K562 (cell line): ENCODE data around the gene ZFYVE28. TPM values are rescaled to one million over a fixed set of nuclear protein-coding genes. Genes with fewer than 3 reads are reported as not detected.
A peak's percentile ranks its signal among the peaks of the same experiment; 100 is the strongest.

Source experiments
- ATF1 ChIP-seq, 2 experiments: fragments of 450-650 bp in 1 of 2; IDR thresholded peaks; 2 replicates each; pipeline ENCODE4 v1.6.1; 2016; ENCODE audit warnings: missing compliant biosample characterization in 1 of 2, missing genetic modification characterization in 1 of 2
- ATF2 ChIP-seq: sonication (generic); formaldehyde crosslinking; IDR thresholded peaks from 2 replicates; pipeline ENCODE4 v1.8.1; 2022; ENCODE audit warnings: missing genetic modification reagents
- ATF3 ChIP-seq, 2 experiments: fragments of 450-650 bp in 1 of 2; sonication (generic) in 1 of 2; formaldehyde crosslinking in 1 of 2; IDR thresholded peaks in 1 of 2; conservative IDR thresholded peaks in 1 of 2; 2 replicates each; pipeline versions ENCODE4 v1.6.1 to v1.8.1; 2016 to 2023; ENCODE audit warnings: mild to moderate bottlenecking in 2 of 2, moderate library complexity in 2 of 2, inconsistent platforms in 1 of 2, missing genetic modification reagents in 1 of 2
- CTCF ChIP-seq, 3 experiments: IDR thresholded peaks in 2 of 3; conservative IDR thresholded peaks in 1 of 3; 2 replicates each; pipeline ENCODE4 v1.5.1; 2011 to 2012; ENCODE audit warnings: low read length in 3 of 3, mild to moderate bottlenecking in 3 of 3, control low read depth in 2 of 3, improper control_type of control experiment in 1 of 3, inconsistent platforms in 1 of 3, low read depth in 1 of 3, mixed read lengths in 1 of 3, moderate library complexity in 1 of 3; ENCODE audit not compliant: insufficient read depth in 2 of 3
- DPF2 ChIP-seq: fragments of 450-650 bp; IDR thresholded peaks from 2 replicates; pipeline ENCODE4 v1.6.1; 2016
- ELF1 ChIP-seq: fragments of 200-800 bp; sonication (Bioruptor generic); IDR thresholded peaks from 2 replicates; pipeline ENCODE4 v1.6.1; 2016; ENCODE audit warnings: missing genetic modification characterization, missing compliant biosample characterization
- ELF4 ChIP-seq: fragments of 450-650 bp; formaldehyde crosslinking; IDR thresholded peaks from 2 replicates; pipeline ENCODE4 v1.4.0; 2022; ENCODE audit warnings: missing genetic modification characterization
- ETS2 ChIP-seq: IDR thresholded peaks from 2 replicates; pipeline ENCODE4 v1.6.1; 2016; ENCODE audit warnings: borderline replicate concordance, missing genetic modification characterization, mild to moderate bottlenecking, moderate library complexity, missing compliant biosample characterization; ENCODE audit not compliant: poor library complexity, severe bottlenecking
- ETV1 ChIP-seq: fragments of 450-650 bp; conservative IDR thresholded peaks from 2 replicates; pipeline ENCODE4 v1.6.1; 2016; ENCODE audit warnings: missing genetic modification characterization, control low read depth, low read depth, missing compliant biosample characterization
- KHSRP ChIP-seq: fragments of 450-650 bp; IDR thresholded peaks from 2 replicates; pipeline ENCODE4 v1.6.1; 2017
- MTA2 ChIP-seq: fragments of 450-650 bp; IDR thresholded peaks from 2 replicates; pipeline ENCODE4 v1.6.1; 2016; ENCODE audit warnings: low read depth
- MTF1 ChIP-seq: fragments of 250-450 bp; sonication (Bioruptor Pico); IDR thresholded peaks from 2 replicates; pipeline ENCODE4 v1.9.0; 2021; ENCODE audit warnings: moderate library complexity, mild to moderate bottlenecking, inconsistent platforms, borderline replicate concordance
- NR3C1 ChIP-seq: sonication (generic); formaldehyde crosslinking; IDR thresholded peaks from 2 replicates; pipeline ENCODE4 v1.8.1; 2022; ENCODE audit warnings: missing genetic modification reagents
- RBM15 ChIP-seq: fragments of 200-400 bp; formaldehyde crosslinking; IDR thresholded peaks from 2 replicates; pipeline ENCODE4 v1.6.1; 2018; ENCODE audit warnings: mild to moderate bottlenecking, low read length, moderate library complexity; ENCODE audit not compliant: insufficient read depth
- ZBTB11 ChIP-seq, 3 experiments: fragments of 200-800 bp in 1 of 3; fragments of 250-450 bp in 1 of 3; fragments of 450-650 bp in 1 of 3; sonication (Bioruptor Pico) in 1 of 3; sonication (Bioruptor generic) in 1 of 3; formaldehyde crosslinking in 1 of 3; IDR thresholded peaks; 2 replicates each; pipeline versions ENCODE4 v1.6.1 to v1.8.0; 2016 to 2022; ENCODE audit warnings: mild to moderate bottlenecking in 2 of 3, missing genetic modification characterization in 2 of 3, missing compliant biosample characterization in 1 of 3, moderate library complexity in 1 of 3
- ZNF354B ChIP-seq: fragments of 250-450 bp; sonication (Bioruptor Pico); IDR thresholded peaks from 2 replicates; pipeline ENCODE4 v1.4.0; 2020
- polyA plus RNA-seq, 8 experiments: library from polyadenylated mRNA; depleted of rRNA in 4 of 8; stranded (reverse) in 5 of 8; unstranded in 3 of 8; fragments of >200 nt; fragmentation: Nextera tagmentation in 2 of 8; fragmentation: Illumina TruSeq in 1 of 8; extraction: Ambion mirVana in 2 of 8; extraction: Trizol in 1 of 8; gene quantifications; 2 replicates each; pipeline versions ENCODE4 v1.2.1 to v1.2.3, GENCODE V29; 2011 to 2014; ENCODE audit warnings: inconsistent platforms in 1 of 8, missing spikeins in 1 of 8
- total RNA-seq, 7 experiments: library from RNA; depleted of rRNA in 6 of 7; stranded (reverse); fragments of >200 nt in 6 of 7; fragmentation: Illumina TruSeq in 2 of 7; extraction: Trizol in 2 of 7; gene quantifications; 2 replicates each; pipeline versions ENCODE4 v1.2.1 to v1.2.3, GENCODE V29; 2011 to 2021; ENCODE audit warnings: low replicate concordance in 1 of 7

The ZFYVE28 gene
- total and polyA plus RNA-seq, 9 of the 15 experiments (the other 6 are each of a cell fraction or from before 2014, with no cell fraction given): 1.3 to 24.8 (median 8.9) TPM

GRCh38 chr4:2241410-2242353 is 176.8 kb downstream of the ZFYVE28 start, which contains the start of the genes HAUS3 and POLN (continued):
- TF ChIP-seq ZBTB11 (CRISPR knock-in tag; IDR thresholded peaks at IDR 0.05) (0 out of 6 replicates have a peak, but pooled peaks of 1 of the 3 experiments have one; percentile 28), ELF4 (CRISPR knock-in tag) (no peak), ATF3 (IDR thresholded peaks at IDR 0.05) (no peak), ATF3 (CRISPR knock-in tag; conservative IDR thresholded peaks at IDR 0.05) (no peak), MTA2 (no peak), RBM15 (no peak), CTCF (IDR thresholded peaks at IDR 0.05 in 2 of 3, conservative IDR thresholded peaks at IDR 0.05 in 1 of 3; ENCODE audit: insufficient read depth in 2 of 3, low read depth in 1 of 3, low read length in 3 of 3) (no peak), MTF1 (no peak), DPF2 (no peak), KHSRP (no peak), ETV1 (0 out of 2 replicates have a peak, but pooled peaks have one; percentile 9), ATF1 (CRISPR knock-in tag; IDR thresholded peaks at IDR 0.05) (no peak), ATF1 (tag; IDR thresholded peaks at IDR 0.05) (peak; percentile 49), ETS2 (tag) (no peak), NR3C1 (CRISPR knock-in tag) (no peak), ZNF354B (CRISPR knock-in tag) (no peak), ELF1 (tag) (no peak), ATF2 (no peak)
